K562 (cell line): ENCODE data around the gene CACNA1C. TPM values are rescaled to one million over a fixed set of nuclear protein-coding genes. Genes with fewer than 3 reads are reported as not detected.

Source experiments
- ATAC-seq: fragments of 200-7000 bp; cut with Tn5 transposase; 3 replicates; pipeline ENCODE4 v1.9.1; 2020; ENCODE audit warnings: moderate library complexity
- BruUV-seq: library from RNA; stranded (reverse); fragments of 400-500 nt; replicated peaks from 2 replicates; lab custom pipeline; 2021; lab: Mats Ljungman, UMichigan
- CTCF ChIA-PET: fragments of 300-600 bp; formaldehyde crosslinking; extraction: SDS; loops from one replicate; lab custom pipeline; 2021; ENCODE audit warnings: low intra/inter-chr PET ratio; lab: Yijun Ruan, JAX
- POLR2A ChIA-PET: fragments of 300-600, 350-650 bp; sonication (Branson Sonifier 250); formaldehyde crosslinking; extraction: SDS; loops from one replicate; lab custom pipeline; 2021; ENCODE audit warnings: antibody characterized with exemption, inconsistent platforms; lab: Yijun Ruan, JAX
- DNase-seq, 4 experiments: peaks; one replicate each; pipeline versions ENCODE4 v3.0.0 to v3.0.0-alpha.2; 2011 to 2018; ENCODE audit warnings: low spot score in 3 of 4, mixed read lengths in 3 of 4; ENCODE audit errors: extremely low read depth in 1 of 4
- FAIRE-seq: peaks from 2 replicates; lab custom pipeline; 2011; peaks lifted over from hg19 to GRCh38; lab: Jason Lieb, UNC
- H2AFZ ChIP-seq: 2 replicates; pipeline ENCODE4 v1.6.0; 2011; ENCODE audit warnings: low read depth, low read length, control low read depth, inconsistent platforms
- H3K27ac ChIP-seq: fragments of 200-600 bp; 3 replicates; pipeline ENCODE4 v1.8.0; 2011; ENCODE audit warnings: low read depth, mild to moderate bottlenecking, control low read depth, inconsistent platforms, low read length, moderate library complexity, mixed read lengths; ENCODE audit errors: extremely low read depth
- H3K27me3 ChIP-seq, 2 experiments: fragments of 300-600 bp in 1 of 2; 2 replicates in 1 of 2; 3 replicates in 1 of 2; pipeline versions ENCODE4 v1.6.0 to v1.8.0; 2011; ENCODE audit warnings: inconsistent platforms in 2 of 2, low read length in 2 of 2, mild to moderate bottlenecking in 1 of 2, mixed read lengths in 1 of 2, moderate library complexity in 1 of 2; ENCODE audit not compliant: control insufficient read depth in 2 of 2, insufficient read depth in 2 of 2
- H3K36me3 ChIP-seq: fragments of 300-600 bp; 3 replicates; pipeline ENCODE4 v1.8.0; 2011; ENCODE audit warnings: mild to moderate bottlenecking, low read length, inconsistent platforms; ENCODE audit not compliant: control insufficient read depth, insufficient read depth
- H3K4me1 ChIP-seq, 2 experiments: fragments of 200-600 bp in 1 of 2; replicated peaks in 1 of 2; 2 replicates in 1 of 2; 3 replicates in 1 of 2; pipeline versions ENCODE4 v1.5.1 to v1.8.0; 2011; ENCODE audit warnings: inconsistent platforms in 2 of 2, low read length in 2 of 2, mild to moderate bottlenecking in 1 of 2, mixed read lengths in 1 of 2, moderate library complexity in 1 of 2; ENCODE audit not compliant: control insufficient read depth in 2 of 2, insufficient read depth in 2 of 2
- H3K4me2 ChIP-seq: 2 replicates; pipeline ENCODE4 v1.6.1; 2011; ENCODE audit warnings: low read length, control low read depth, inconsistent platforms, mixed read lengths; ENCODE audit not compliant: insufficient read depth
- H3K4me3 ChIP-seq: fragments of 200-600 bp; sonication (generic), shearing (Covaris generic); 2 replicates; pipeline ENCODE4 v1.5.1; 2016; ENCODE audit warnings: control low read depth, inconsistent platforms
- H3K79me2 ChIP-seq: fragments of 200-600 bp; 3 replicates; pipeline ENCODE4 v1.8.0; 2011; ENCODE audit warnings: low read length, inconsistent platforms; ENCODE audit not compliant: control insufficient read depth, insufficient read depth
- H3K9ac ChIP-seq, 2 experiments: 2 replicates each; pipeline versions ENCODE4 v1.6.0 to v1.6.1; 2011; ENCODE audit warnings: low read depth in 2 of 2, low read length in 2 of 2, control low read depth in 1 of 2, inconsistent platforms in 1 of 2, mild to moderate bottlenecking in 1 of 2, mixed read lengths in 1 of 2; ENCODE audit not compliant: insufficient read depth in 1 of 2
- H3K9me1 ChIP-seq: one replicate; pipeline ENCODE4 v1.6.0; 2011; ENCODE audit warnings: inconsistent platforms, mild to moderate bottlenecking, low read length, moderate library complexity; ENCODE audit not compliant: control insufficient read depth, insufficient read depth
- H3K9me3 ChIP-seq: replicated peaks from 2 replicates; pipeline ENCODE4 v1.5.1; 2011; ENCODE audit warnings: low read depth, low read length, inconsistent platforms; ENCODE audit not compliant: control insufficient read depth, insufficient read depth
- H4K20me1 ChIP-seq: replicated peaks from 2 replicates; pipeline ENCODE4 v1.6.1; 2011; ENCODE audit warnings: low read length, inconsistent platforms, mixed read lengths; ENCODE audit not compliant: control insufficient read depth, insufficient read depth
- FOXO4 ChIP-seq: fragments of 450-650 bp; formaldehyde crosslinking; IDR thresholded peaks from 2 replicates; pipeline ENCODE4 v1.4.0; 2020; ENCODE audit warnings: mild to moderate bottlenecking, moderate library complexity
- GABPA ChIP-seq: fragments of 200-800 bp; sonication (Bioruptor generic); conservative IDR thresholded peaks from 2 replicates; pipeline ENCODE4 v1.6.1; 2016; ENCODE audit warnings: low read depth, missing genetic modification characterization, missing compliant biosample characterization
- KDM1A ChIP-seq, 2 experiments: fragments of 450-650 bp; IDR thresholded peaks; 2 replicates each; pipeline ENCODE4 v1.6.1; 2016; ENCODE audit warnings: mild to moderate bottlenecking in 2 of 2
- KDM5B ChIP-seq: fragments of 200-600 bp; sonication (generic); IDR thresholded peaks from 2 replicates; pipeline ENCODE4 v1.6.1; 2012; ENCODE audit warnings: low read depth, mild to moderate bottlenecking, moderate library complexity, low read length, control low read depth, inconsistent platforms; ENCODE audit not compliant: insufficient replicate concordance
- NFIX ChIP-seq: fragments of 250-450 bp; sonication (Bioruptor Pico); IDR thresholded peaks from 2 replicates; pipeline ENCODE4 v1.4.0; 2020; ENCODE audit warnings: low read depth, mild to moderate bottlenecking, moderate library complexity
- PRPF4 ChIP-seq: fragments of 200-400 bp; formaldehyde crosslinking; IDR thresholded peaks from one replicate; pipeline ENCODE4 v1.6.1; 2017; ENCODE audit warnings: low read length, low read depth, mild to moderate bottlenecking; ENCODE audit not compliant: insufficient read depth, poor library complexity, severe bottlenecking
- SAP30 ChIP-seq: fragments of 200-600 bp; sonication (generic); IDR thresholded peaks from 2 replicates; pipeline ENCODE4 v1.6.1; 2012; ENCODE audit warnings: borderline replicate concordance, low read depth, mild to moderate bottlenecking, moderate library complexity, low read length, control low read depth, inconsistent platforms; ENCODE audit not compliant: insufficient read depth, poor library complexity, severe bottlenecking
- TRIM24 ChIP-seq, 2 experiments: fragments of 450-650 bp; IDR thresholded peaks; 2 replicates each; pipeline ENCODE4 v1.6.1; 2016
- XRCC3 ChIP-seq: fragments of 450-650 bp; IDR thresholded peaks from 2 replicates; pipeline ENCODE4 v1.6.1; 2017; ENCODE audit warnings: mild to moderate bottlenecking, moderate library complexity
- ZNF121 ChIP-seq: sonication (generic); formaldehyde crosslinking; conservative IDR thresholded peaks from 2 replicates; pipeline ENCODE4 v1.8.0; 2022; ENCODE audit warnings: missing genetic modification reagents
- ZNF217 ChIP-seq: sonication (generic); formaldehyde crosslinking; IDR thresholded peaks from 2 replicates; pipeline ENCODE4 v1.8.0; 2022; ENCODE audit warnings: mild to moderate bottlenecking, missing genetic modification reagents
- ZNF232 ChIP-seq: sonication (generic); formaldehyde crosslinking; IDR thresholded peaks from 2 replicates; pipeline ENCODE4 v1.8.0; 2022; ENCODE audit warnings: mild to moderate bottlenecking, missing genetic modification reagents
- ZSCAN32 ChIP-seq: fragments of 450-650 bp; formaldehyde crosslinking; IDR thresholded peaks from 2 replicates; pipeline ENCODE4 v1.4.0; 2020; ENCODE audit warnings: mild to moderate bottlenecking, moderate library complexity
- WGBS: fragments of 100-300 bp; shearing (Covaris generic); methylation state at CpG from one replicate; pipeline ENCODE4 v1.1.6; 2016; ENCODE audit warnings: low coverage, mixed read lengths; ENCODE audit not compliant: insufficient coverage; ENCODE audit errors: missing lambda C conversion rate; 5-methylcytosine and 5-hydroxymethylcytosine counted together
- in situ Hi-C: fragments of 300-500 bp; cut with MboI; formaldehyde crosslinking; loops from 4 replicates; pipeline ENCODE4 v1.15.0; 2018; ENCODE audit warnings: inconsistent platforms, mixed read lengths
- intact Hi-C: fragments of 100-400 bp; cut with micrococcal nuclease; formaldehyde crosslinking; loops from 2 replicates; pipeline ENCODE4 v1.14.2; 2022
- polyA plus RNA-seq, 8 experiments: library from polyadenylated mRNA; depleted of rRNA in 4 of 8; stranded (reverse) in 5 of 8; unstranded in 3 of 8; fragments of >200 nt; fragmentation: Nextera tagmentation in 2 of 8; fragmentation: Illumina TruSeq in 1 of 8; extraction: Ambion mirVana in 2 of 8; extraction: Trizol in 1 of 8; gene quantifications; 2 replicates each; pipeline versions ENCODE4 v1.2.1 to v1.2.3, GENCODE V29; 2011 to 2014; ENCODE audit warnings: inconsistent platforms in 1 of 8, missing spikeins in 1 of 8
- total RNA-seq, 7 experiments: library from RNA; depleted of rRNA in 6 of 7; stranded (reverse); fragments of >200 nt in 6 of 7; fragmentation: Illumina TruSeq in 2 of 7; extraction: Trizol in 2 of 7; gene quantifications; 2 replicates each; pipeline versions ENCODE4 v1.2.1 to v1.2.3, GENCODE V29; 2011 to 2021; ENCODE audit warnings: low replicate concordance in 1 of 7

The CACNA1C gene
- total and polyA plus RNA-seq, 9 of the 15 experiments (the other 6 are each of a cell fraction or from before 2014, with no cell fraction given) = not detected

DNA sequence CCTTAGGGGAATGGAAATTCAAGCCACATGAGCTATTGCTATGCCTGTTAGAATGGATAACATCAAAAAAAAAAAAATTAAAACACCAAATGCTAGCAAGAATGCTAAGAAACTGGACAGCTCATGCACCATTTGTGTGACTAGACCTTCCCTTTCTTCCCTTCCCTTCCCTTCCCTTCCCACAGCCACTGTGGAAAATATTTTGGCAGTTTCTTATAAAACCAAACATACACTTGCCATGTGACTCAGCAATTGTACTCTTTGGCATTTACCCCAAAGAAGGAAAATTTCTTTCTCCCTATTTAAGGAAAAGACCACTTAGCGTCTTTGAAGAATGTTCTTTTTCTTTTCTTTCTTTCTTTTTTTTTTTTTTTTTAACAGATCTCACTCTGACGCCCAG lies 692.9 kb downstream of the CACNA1C start:
- Histone ChIP-seq H3K9me1 (no peaks in the 10 kb centered on the region), H3K9me3 (no peaks in the 10 kb centered on the region), H3K27ac (no peak overlapping the region), H4K20me1 (no peaks in the 10 kb centered on the region), H3K36me3 (no peaks in the 10 kb centered on the region), H3K9ac (no peak overlapping the region), H3K4me3 (no peak overlapping the region), H3K27me3 (no peaks in the 10 kb centered on the region; a peak in 1 of 5 replicates), H3K79me2 (no peaks in the 10 kb centered on the region), H3K4me2 (no peak overlapping the region), H2AFZ (no peak overlapping the region), H3K4me1 (no peaks in the 10 kb centered on the region)
- no peak for TF ChIP-seq ZNF232 (CRISPR knock-in tag)
- TF ChIP-seq PRPF4 = no peak
- no peak for TF ChIP-seq TRIM24 (IDR thresholded peaks at IDR 0.05)
- TF ChIP-seq ZNF217 (CRISPR knock-in tag) = no peak
- TF ChIP-seq KDM5B = no peak
- TF ChIP-seq ZSCAN32 = no peak
- TF ChIP-seq ZNF121 = no peak
- no peak for TF ChIP-seq NFIX (CRISPR knock-in tag)
- TF ChIP-seq GABPA (tag) = no peak
- no peak for TF ChIP-seq XRCC3
- TF ChIP-seq SAP30 = no peak
- no peak for TF ChIP-seq FOXO4 (CRISPR knock-in tag)
- TF ChIP-seq KDM1A (IDR thresholded peaks at IDR 0.05) = no peak
- no TSS peak for BruUV-seq
- WGBS = 0% methylated on average over 1 of the region's 2 CpGs
- no peak for DNase-seq
- FAIRE-seq = no peak
- ChIA-PET CTCF (no interaction called here), POLR2A (no interaction called here)
- ATAC-seq = no peak
- intact Hi-C loops = no loop called here
- in situ Hi-C loops = no loop called here

Other genes with a start within 250 kb of the CACNA1C start
- gene LRTM2, start 232.4 kb upstream of the CACNA1C start, total RNA-seq (2014; rRNA removed) = not detected in 2 replicates
- gene LRTM2, start 232.4 kb upstream of the CACNA1C start, total RNA-seq (2014; rRNA removed; fragmentation: Illumina TruSeq; extraction: Trizol) = not detected in 2 replicates
- gene LRTM2, start 232.4 kb upstream of the CACNA1C start, total RNA-seq (2015; rRNA removed; fragmentation: Illumina TruSeq; extraction: Trizol) = not detected in 2 replicates
- not detected in 2 replicates for gene LRTM2, start 232.4 kb upstream of the CACNA1C start, total RNA-seq (2021)
- not detected in 2 replicates for gene LRTM2, start 232.4 kb upstream of the CACNA1C start, polyA plus RNA-seq (2011; rRNA removed)
- gene LRTM2, start 232.4 kb upstream of the CACNA1C start, polyA plus RNA-seq (2014; fragmentation: Illumina TruSeq; extraction: Trizol) = not detected in 2 replicates
- gene LRTM2, start 232.4 kb upstream of the CACNA1C start, polyA plus RNA-seq (2014; fragmentation: Nextera tagmentation; extraction: Ambion mirVana) = not detected
- gene LRTM2, start 232.4 kb upstream of the CACNA1C start, polyA plus RNA-seq (2014; rRNA removed) = 0.09 TPM in 1 of 2 replicates, not detected in the other
- gene CACNA2D4, start 134.3 kb upstream of the CACNA1C start, total RNA-seq (2014; rRNA removed) = 0.29 TPM in 1 of 2 replicates, not detected in the other
- gene CACNA2D4, start 134.3 kb upstream of the CACNA1C start, total RNA-seq (2014; rRNA removed; fragmentation: Illumina TruSeq; extraction: Trizol) = 0.04 TPM in 1 of 2 replicates, not detected in the other
- 0.30 and 0.43 TPM in 2 replicates for gene CACNA2D4, start 134.3 kb upstream of the CACNA1C start, total RNA-seq (2015; rRNA removed; fragmentation: Illumina TruSeq; extraction: Trizol)
- 0.27 and 0.69 TPM in 2 replicates for gene CACNA2D4, start 134.3 kb upstream of the CACNA1C start, total RNA-seq (2021)
- 0.33 and 0.79 TPM in 2 replicates for gene CACNA2D4, start 134.3 kb upstream of the CACNA1C start, polyA plus RNA-seq (2011; rRNA removed)
- gene CACNA2D4, start 134.3 kb upstream of the CACNA1C start, polyA plus RNA-seq (2014; fragmentation: Illumina TruSeq; extraction: Trizol) = 0.39 and 0.44 TPM in 2 replicates
- not detected for gene CACNA2D4, start 134.3 kb upstream of the CACNA1C start, polyA plus RNA-seq (2014; fragmentation: Nextera tagmentation; extraction: Ambion mirVana)
- 0.41 and 2.1 TPM in 2 replicates for gene CACNA2D4, start 134.3 kb upstream of the CACNA1C start, polyA plus RNA-seq (2014; rRNA removed)
- 2.2 and 3.4 TPM in 2 replicates for gene DCP1B, start 48.5 kb upstream of the CACNA1C start, total RNA-seq (2014; rRNA removed)
- gene DCP1B, start 48.5 kb upstream of the CACNA1C start, total RNA-seq (2014; rRNA removed; fragmentation: Illumina TruSeq; extraction: Trizol) = 2.7 and 3.4 TPM in 2 replicates
- 3.3 and 3.4 TPM in 2 replicates for gene DCP1B, start 48.5 kb upstream of the CACNA1C start, total RNA-seq (2015; rRNA removed; fragmentation: Illumina TruSeq; extraction: Trizol)
- gene DCP1B, start 48.5 kb upstream of the CACNA1C start, total RNA-seq (2021) = 3.8 TPM in 2 replicates
- 6.7 and 7.3 TPM in 2 replicates for gene DCP1B, start 48.5 kb upstream of the CACNA1C start, polyA plus RNA-seq (2011; rRNA removed)
- 4.8 and 6.3 TPM in 2 replicates for gene DCP1B, start 48.5 kb upstream of the CACNA1C start, polyA plus RNA-seq (2014; fragmentation: Illumina TruSeq; extraction: Trizol)
- gene DCP1B, start 48.5 kb upstream of the CACNA1C start, polyA plus RNA-seq (2014; fragmentation: Nextera tagmentation; extraction: Ambion mirVana) = 1 to 10 TPM in 1 of 2 experiments, under 1 TPM in 1; 0.83 to 1.5 TPM
- 4.6 and 4.8 TPM in 2 replicates for gene DCP1B, start 48.5 kb upstream of the CACNA1C start, polyA plus RNA-seq (2014; rRNA removed)